ENCODE results near the gene GPRIN2. TPM values are rescaled to one million over a fixed set of nuclear protein-coding genes. Genes with fewer than 3 reads are reported as not detected.

Gene GPRIN2
- total RNA-seq, 1 donor from 2014 or later = 3.0 TPM

GRCh38 chr10:46538717-46539426, 17.6 kb downstream of the GPRIN2 start:
- peaks cover 2% of the 10 kb centered on the region for H3K9me3 Mint-ChIP-seq (ENCODE audit: unreplicated experiment)
- H3K27ac Mint-ChIP-seq (ENCODE audit: unreplicated experiment) = no peak overlapping the region
- Histone ChIP-seq H3K36me3 (ENCODE audit: insufficient read depth, low read length) (no peaks in the 10 kb centered on the region), H3K4me3 (ENCODE audit: insufficient read depth, low read depth, low read length) (no peak overlapping the region), H3K27me3 (ENCODE audit: insufficient read depth, low read length) (peaks cover 33% of the 10 kb centered on the region), H3K27ac (ENCODE audit: low read depth, low read length) (no peak overlapping the region), H3K4me2 (ENCODE audit: low read length) (no peak overlapping the region), H3K79me2 (ENCODE audit: insufficient read depth, low read length) (no peaks in the 10 kb centered on the region), H4K20me1 (ENCODE audit: insufficient read depth, low read length) (no peaks in the 10 kb centered on the region), H2AFZ (ENCODE audit: low read depth, low read length) (no peak overlapping the region), H3K4me1 (ENCODE audit: insufficient read depth, low read length) (peaks cover 12% of the 10 kb centered on the region), H3K9me3 (ENCODE audit: insufficient read depth, low read depth, low read length) (no peaks in the 10 kb centered on the region), H3K9ac (ENCODE audit: low read length) (no peak overlapping the region)
- FAIRE-seq (no peak), DNase-seq (ENCODE audit: low read depth) (no peak)
- H3K4me1 Mint-ChIP-seq (ENCODE audit: low read depth, unreplicated experiment) = peaks cover 8% of the 10 kb centered on the region
- H3K36me3 Mint-ChIP-seq (ENCODE audit: low read depth, unreplicated experiment) = no peaks in the 10 kb centered on the region
- no peak for TF ChIP-seq CTCF (IDR thresholded peaks at IDR 0.05; ENCODE audit: insufficient read depth, low read depth, low read length)
- no peak for TF ChIP-seq EZH2 (IDR thresholded peaks at IDR 0.05; ENCODE audit: insufficient read depth, low read length)
- H3K27me3 Mint-ChIP-seq (ENCODE audit: low read depth, unreplicated experiment) = peaks cover 36% of the 10 kb centered on the region
- no peak overlapping the region for H3K4me3 Mint-ChIP-seq (ENCODE audit: unreplicated experiment)

- no peaks in the 10 kb centered on the region for H4K20me1 ChIP-seq (ENCODE audit: insufficient read depth, low read length)
Observed at GRCh38 chr10:46538155-46538554, 18.3 kb downstream of the GPRIN2 start.

More at GRCh38 chr10:46538155-46538554, 18.3 kb downstream of the GPRIN2 start:
- TF ChIP-seq CTCF (IDR thresholded peaks at IDR 0.05; ENCODE audit: insufficient read depth, low read depth, low read length) (no peak), EZH2 (IDR thresholded peaks at IDR 0.05; ENCODE audit: insufficient read depth, low read length) (no peak)
- Histone ChIP-seq H3K4me1 (ENCODE audit: insufficient read depth, low read length) (peaks cover 12% of the 10 kb centered on the region), H2AFZ (ENCODE audit: low read depth, low read length) (no peak overlapping the region), H3K9ac (ENCODE audit: low read length) (no peak overlapping the region), H3K27me3 (ENCODE audit: insufficient read depth, low read length) (peaks cover 29% of the 10 kb centered on the region), H3K27ac (ENCODE audit: low read depth, low read length) (no peak overlapping the region), H3K36me3 (ENCODE audit: insufficient read depth, low read length) (no peaks in the 10 kb centered on the region), H3K79me2 (ENCODE audit: insufficient read depth, low read length) (no peaks in the 10 kb centered on the region), H3K4me3 (ENCODE audit: insufficient read depth, low read depth, low read length) (no peak overlapping the region), H3K9me3 (ENCODE audit: insufficient read depth, low read depth, low read length) (no peaks in the 10 kb centered on the region), H3K4me2 (ENCODE audit: low read length) (no peak overlapping the region)
- FAIRE-seq (no peak), DNase-seq (ENCODE audit: low read depth) (no peak)
- Mint-ChIP-seq H3K4me3 (ENCODE audit: unreplicated experiment) (no peak overlapping the region), H3K27ac (ENCODE audit: unreplicated experiment) (no peak overlapping the region), H3K27me3 (ENCODE audit: low read depth, unreplicated experiment) (peaks cover 36% of the 10 kb centered on the region), H3K36me3 (ENCODE audit: low read depth, unreplicated experiment) (no peaks in the 10 kb centered on the region), H3K4me1 (ENCODE audit: low read depth, unreplicated experiment) (peaks cover 8% of the 10 kb centered on the region), H3K9me3 (ENCODE audit: unreplicated experiment) (peaks cover 2% of the 10 kb centered on the region)

All from astrocyte (in vitro differentiated cells and primary cell).